Left lung (tissue), 14 donors: ENCODE measurements around the gene RERG. TPM values are rescaled to one million over a fixed set of nuclear protein-coding genes. Genes with fewer than 3 reads are reported as not detected.

Experiments
- ATAC-seq: fragments of 200-7000 bp; cut with Tn5 transposase; one replicate; pipeline ENCODE4 v1.9.1; 2020; ENCODE audit warnings: moderate library complexity
- DNase-seq, 4 donors: peaks; one replicate each; pipeline ENCODE4 v3.0.0-alpha.2; 2013 to 2020
- H3K27ac ChIP-seq, 2 donors: fragments of 200-600 bp; sonication (generic) in 1 of 2; one replicate each; pipeline versions ENCODE4 v1.5.0 to v1.8.0; 2020 to 2021
- H3K27me3 ChIP-seq, 2 donors: fragments of 200-600 bp; sonication (generic) in 1 of 2; one replicate each; pipeline versions ENCODE4 v1.5.0 to v1.8.0; 2020 to 2021
- H3K36me3 ChIP-seq, 2 donors: fragments of 200-600 bp; sonication (generic) in 1 of 2; one replicate each; pipeline versions ENCODE4 v1.5.0 to v1.8.0; 2020 to 2021
- H3K4me1 ChIP-seq, 2 donors: fragments of 200-600 bp; one replicate each; pipeline ENCODE4 v1.8.0; 2021
- H3K4me3 ChIP-seq, 2 donors: fragments of 200-600 bp; sonication (generic) in 1 of 2; one replicate each; pipeline versions ENCODE4 v1.5.0 to v1.8.0; 2020 to 2021; ENCODE audit warnings: mild to moderate bottlenecking in 1 of 2
- H3K9me3 ChIP-seq, 2 donors: fragments of 200-600 bp; sonication (generic) in 1 of 2; one replicate each; pipeline versions ENCODE4 v1.5.0 to v1.8.0; 2020 to 2021
- intact Hi-C, 2 donors: fragments of 100-400 bp; cut with DNase I; formaldehyde crosslinking; loops; one replicate each; pipeline versions ENCODE4 v1.11.2 to v1.14.2; 2022
- long read RNA-seq, 12 donors: library from polyadenylated mRNA in 2 of 12; unstranded in 2 of 12; transcript quantifications; one replicate each; pipeline ENCODE4 v2.0.0 and lab custom pipeline, GENCODE V29; 2019 to 2026
- polyA plus RNA-seq, 6 donors: library from polyadenylated mRNA; unstranded; fragments of 120-200 nt; gene quantifications; one replicate each; pipeline ENCODE4 v1.2.1, GENCODE V29; 2013; ENCODE audit not compliant: insufficient read length in 6 of 6
- total RNA-seq, 2 donors: library from RNA; stranded (reverse); fragmentation: NEBNext Ultra II Directional; extraction: Animal tissue kit (Norgen Biotek cat#: 25700); gene quantifications; one replicate each; pipeline ENCODE4 v1.2.1, GENCODE V29; 2021
- TF ChIP-seq, protein P1 (sequence below), 2 donors: fragments of 200-600 bp; sonication (generic) in 1 of 2; IDR thresholded peaks; one replicate each; pipeline versions ENCODE4 v1.5.0 to v1.8.0; 2021; ENCODE audit warnings: antibody characterized with exemption in 2 of 2
- donor health status: DM: no; HTN: yes; CAD: no.
- donor health status: DM: no; HTN: no; CAD: no.

Gene RERG, protein sequence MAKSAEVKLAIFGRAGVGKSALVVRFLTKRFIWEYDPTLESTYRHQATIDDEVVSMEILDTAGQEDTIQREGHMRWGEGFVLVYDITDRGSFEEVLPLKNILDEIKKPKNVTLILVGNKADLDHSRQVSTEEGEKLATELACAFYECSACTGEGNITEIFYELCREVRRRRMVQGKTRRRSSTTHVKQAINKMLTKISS
- total RNA-seq (10 to 100 TPM; 11.5 to 12.4 TPM), polyA plus RNA-seq (10 to 100 TPM; 12.9 to 17.5 (median 15.3) TPM)
- long read RNA-seq, donor 1, transcript RERG-201 (5 exons, 2,264 nt) = major isoform, 5 of 7 reads
- long read RNA-seq, donor 1, partial matches to known transcripts = 0 of 7 reads
- long read RNA-seq, donor 1, other reads (novel, unspliced or antisense) = 0 of 7 reads
- long read RNA-seq, donor 2, partial matches to known transcripts = 0 of 5 reads
- long read RNA-seq, donor 2, other reads (novel, unspliced or antisense) = 0 of 5 reads
- long read RNA-seq, donor 3, partial matches to known transcripts = 0 of 4 reads
- long read RNA-seq, donor 3, other reads (novel, unspliced or antisense) = 0 of 4 reads
- long read RNA-seq, donor 4, partial matches to known transcripts = 1 of 5 reads
- long read RNA-seq, donor 4, other reads (novel, unspliced or antisense) = 0 of 5 reads
- long read RNA-seq, donor 5, partial matches to known transcripts = 0 of 2 reads
- long read RNA-seq, donor 5, other reads (novel, unspliced or antisense) = 0 of 2 reads
- long read RNA-seq, donor 6, partial matches to known transcripts = 0 of 3 reads
- long read RNA-seq, donor 6, other reads (novel, unspliced or antisense) = 0 of 3 reads
- long read RNA-seq, donor 7 = 0 reads
- long read RNA-seq, donor 8, partial matches to known transcripts = 0 of 3 reads
- long read RNA-seq, donor 8, other reads (novel, unspliced or antisense) = 0 of 3 reads
- long read RNA-seq, donor 9 = 0 reads
- long read RNA-seq, donor 10, partial matches to known transcripts = 0 of 1 reads
- long read RNA-seq, donor 10, other reads (novel, unspliced or antisense) = 0 of 1 reads
- long read RNA-seq, donor 11, transcript RERG-201 (5 exons, 2,264 nt) = major isoform, 6 of 6 reads
- long read RNA-seq, donor 11, partial matches to known transcripts = 0 of 6 reads
- long read RNA-seq, donor 11, other reads (novel, unspliced or antisense) = 0 of 6 reads
- long read RNA-seq, donor 12, transcript RERG-201 (5 exons, 2,264 nt) = major isoform, 5 of 6 reads
- long read RNA-seq, donor 12, partial matches to known transcripts = 0 of 6 reads
- long read RNA-seq, donor 12, other reads (novel, unspliced or antisense) = 0 of 6 reads

DNA sequence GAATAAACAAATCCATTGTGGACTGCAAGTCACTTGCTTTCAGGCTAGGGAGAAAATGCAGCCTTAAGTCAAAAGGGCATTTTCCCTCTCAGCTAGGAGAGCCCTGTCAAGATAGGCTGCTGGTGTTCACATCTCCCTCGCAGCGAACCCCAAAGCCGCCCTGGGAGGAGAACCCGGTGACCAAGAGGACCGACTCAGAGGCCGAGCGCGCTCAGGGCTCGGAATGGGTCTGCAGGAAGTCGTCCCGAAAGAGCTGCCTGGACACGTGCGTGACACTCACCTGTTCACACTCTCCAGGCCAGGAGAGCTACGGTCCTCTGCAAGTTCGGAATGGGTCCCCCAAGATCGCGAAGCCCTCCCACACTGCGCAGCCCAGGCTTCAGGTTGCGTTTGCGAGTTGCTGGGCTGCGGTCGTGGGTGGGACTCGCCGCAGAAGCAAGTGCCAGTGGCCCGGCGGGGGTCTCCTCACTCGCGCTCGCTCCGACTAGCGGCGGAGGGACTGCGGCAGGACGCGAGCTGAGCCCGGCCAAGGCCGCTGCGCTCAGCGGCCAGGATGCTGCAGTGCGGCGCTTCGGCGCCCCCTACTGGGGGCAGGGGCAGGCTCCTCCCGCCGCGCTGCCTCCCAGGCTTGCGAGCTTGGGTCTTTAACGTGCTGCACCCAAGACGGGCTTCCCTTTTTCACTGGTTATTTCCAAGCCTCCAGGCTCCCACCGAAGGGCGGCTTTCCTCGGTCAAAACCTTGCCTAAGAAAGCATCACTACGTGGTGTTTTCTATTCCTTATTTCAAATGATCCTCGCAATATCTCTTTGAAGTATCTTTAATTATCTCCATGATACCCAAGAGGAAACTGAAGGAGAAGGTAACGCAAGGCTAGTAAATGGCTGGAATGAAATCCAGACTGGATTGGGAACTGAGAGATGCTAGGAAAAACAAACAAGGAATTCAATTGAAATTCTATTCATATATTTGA, at the start of gene RERG:
RERG (minus strand) TSS at position 503 of the 971 bp plus-strand sequence. CDS start 3,928 bp downstream, outside the sequence.
- H3K36me3 ChIP-seq = no peaks in the 10 kb centered on the region
- ATAC-seq = peak; percentile 100
- H3K4me1 ChIP-seq = peaks cover 0 to 11% of the 10 kb centered on the region in 2 donors
- peak within 1 kb of the TSS; percentile 64 to 68 for H3K27ac ChIP-seq
- peaks cover 0 to 36% of the 10 kb centered on the region in 2 donors for H3K27me3 ChIP-seq
- no peaks in the 10 kb centered on the region for H3K9me3 ChIP-seq
- TF ChIP-seq, protein P1, sequence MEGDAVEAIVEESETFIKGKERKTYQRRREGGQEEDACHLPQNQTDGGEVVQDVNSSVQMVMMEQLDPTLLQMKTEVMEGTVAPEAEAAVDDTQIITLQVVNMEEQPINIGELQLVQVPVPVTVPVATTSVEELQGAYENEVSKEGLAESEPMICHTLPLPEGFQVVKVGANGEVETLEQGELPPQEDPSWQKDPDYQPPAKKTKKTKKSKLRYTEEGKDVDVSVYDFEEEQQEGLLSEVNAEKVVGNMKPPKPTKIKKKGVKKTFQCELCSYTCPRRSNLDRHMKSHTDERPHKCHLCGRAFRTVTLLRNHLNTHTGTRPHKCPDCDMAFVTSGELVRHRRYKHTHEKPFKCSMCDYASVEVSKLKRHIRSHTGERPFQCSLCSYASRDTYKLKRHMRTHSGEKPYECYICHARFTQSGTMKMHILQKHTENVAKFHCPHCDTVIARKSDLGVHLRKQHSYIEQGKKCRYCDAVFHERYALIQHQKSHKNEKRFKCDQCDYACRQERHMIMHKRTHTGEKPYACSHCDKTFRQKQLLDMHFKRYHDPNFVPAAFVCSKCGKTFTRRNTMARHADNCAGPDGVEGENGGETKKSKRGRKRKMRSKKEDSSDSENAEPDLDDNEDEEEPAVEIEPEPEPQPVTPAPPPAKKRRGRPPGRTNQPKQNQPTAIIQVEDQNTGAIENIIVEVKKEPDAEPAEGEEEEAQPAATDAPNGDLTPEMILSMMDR (IDR thresholded peaks at IDR 0.05) = peak; percentile 96
- peak within 1 kb of the TSS; percentile 26 to 33 for H3K4me3 ChIP-seq
- intact Hi-C loops = no loop called here
- peak; percentile 79 to 94 (median 88) for DNase-seq

DNA sequence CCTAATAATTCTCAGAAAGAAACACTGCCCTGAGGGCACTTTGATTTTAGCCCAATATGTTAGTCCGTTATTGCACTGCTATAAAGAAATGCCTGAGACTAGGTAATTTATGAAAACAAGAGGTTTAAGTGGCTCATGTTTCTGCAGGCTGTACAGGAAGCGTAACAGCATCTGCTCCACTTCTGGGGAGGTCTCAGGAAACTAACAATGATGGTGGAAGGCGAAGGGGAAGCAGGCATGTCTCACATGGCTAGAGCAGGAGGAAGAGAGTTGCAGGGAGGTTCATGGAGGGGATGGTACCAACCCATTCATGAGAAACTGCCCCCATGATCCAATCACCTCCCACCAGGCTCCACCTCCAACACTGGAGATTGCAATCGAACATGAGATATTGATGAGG, 49.4 kb upstream of the RERG start:
- ATAC-seq = no peak
- TF ChIP-seq, protein P1 (IDR thresholded peaks at IDR 0.05) = no peak
- H3K27me3 ChIP-seq = no peaks in the 10 kb centered on the region
- H3K4me3 ChIP-seq = no peak overlapping the region
- no peaks in the 10 kb centered on the region for H3K36me3 ChIP-seq
- intact Hi-C loops = no loop called here
- no peak overlapping the region for H3K27ac ChIP-seq
- peaks cover 0 to 15% of the 10 kb centered on the region in 2 donors for H3K4me1 ChIP-seq
- H3K9me3 ChIP-seq = no peaks in the 10 kb centered on the region
- DNase-seq = no peak

GRCh38 chr12:15268927-15269552, 47.8 kb upstream of the RERG start:
- Histone ChIP-seq H3K27me3 (no peaks in the 10 kb centered on the region), H3K4me3 (no peak overlapping the region), H3K9me3 (no peaks in the 10 kb centered on the region), H3K27ac (no peak overlapping the region), H3K4me1 (peaks cover 0 to 2% of the 10 kb centered on the region in 2 donors), H3K36me3 (no peaks in the 10 kb centered on the region)
- TF ChIP-seq, protein P1 (IDR thresholded peaks at IDR 0.05) = peak; percentile 65 to 84
- ATAC-seq = peak; percentile 96
- peak in 1 of 4 donors; percentile 75 for DNase-seq
- intact Hi-C loops = no loop called here

GRCh38 chr12:15268309-15268708, 47.1 kb upstream of the RERG start:
- ATAC-seq = no peak
- Histone ChIP-seq H3K4me1 (no peaks in the 10 kb centered on the region), H3K9me3 (no peaks in the 10 kb centered on the region), H3K4me3 (no peak overlapping the region), H3K36me3 (no peaks in the 10 kb centered on the region), H3K27ac (no peak overlapping the region), H3K27me3 (no peaks in the 10 kb centered on the region)
- intact Hi-C loops = no loop called here
- peak in 1 of 4 donors; percentile 42 for DNase-seq
- TF ChIP-seq, protein P1 (IDR thresholded peaks at IDR 0.05) = no peak
